OCI-LY3 (cell line): ENCODE data around the gene AMER3.

Source experiments
- EZH2phosphoT487 ChIP-seq: fragments of 200-600 bp; shearing (Covaris generic); IDR thresholded peaks from 2 replicates; pipeline ENCODE4 v1.6.1; 2018; ENCODE audit warnings: antibody characterized with exemption, mixed run types, low read depth
- TF ChIP-seq, protein P1 (sequence below): fragments of 200-600, 300-600 bp; sonication (generic); IDR thresholded peaks from 2 replicates; pipeline ENCODE4 v1.5.1; 2014; ENCODE audit warnings: antibody characterized with exemption, low read length, low read depth

DNA sequence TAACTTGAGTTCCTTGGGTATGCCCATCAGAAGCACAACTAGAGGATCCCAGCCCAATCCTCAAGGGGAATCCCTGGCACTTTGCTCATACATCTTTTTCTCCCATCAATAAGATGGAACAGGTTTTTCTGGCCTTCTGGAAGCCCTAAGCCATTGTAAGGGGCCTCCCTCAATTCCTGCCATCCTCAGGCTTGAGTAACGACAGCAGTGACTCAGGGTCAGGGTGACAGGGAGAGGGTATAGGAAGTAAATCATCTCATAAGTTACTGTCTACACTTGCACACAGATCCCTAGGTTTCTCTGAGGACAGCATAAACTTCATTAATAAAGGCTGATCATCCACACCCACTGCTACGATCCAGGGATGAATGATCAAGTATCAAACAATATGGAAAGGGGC lies 35.0 kb downstream of the AMER3 start:
- TF ChIP-seq, protein P1, sequence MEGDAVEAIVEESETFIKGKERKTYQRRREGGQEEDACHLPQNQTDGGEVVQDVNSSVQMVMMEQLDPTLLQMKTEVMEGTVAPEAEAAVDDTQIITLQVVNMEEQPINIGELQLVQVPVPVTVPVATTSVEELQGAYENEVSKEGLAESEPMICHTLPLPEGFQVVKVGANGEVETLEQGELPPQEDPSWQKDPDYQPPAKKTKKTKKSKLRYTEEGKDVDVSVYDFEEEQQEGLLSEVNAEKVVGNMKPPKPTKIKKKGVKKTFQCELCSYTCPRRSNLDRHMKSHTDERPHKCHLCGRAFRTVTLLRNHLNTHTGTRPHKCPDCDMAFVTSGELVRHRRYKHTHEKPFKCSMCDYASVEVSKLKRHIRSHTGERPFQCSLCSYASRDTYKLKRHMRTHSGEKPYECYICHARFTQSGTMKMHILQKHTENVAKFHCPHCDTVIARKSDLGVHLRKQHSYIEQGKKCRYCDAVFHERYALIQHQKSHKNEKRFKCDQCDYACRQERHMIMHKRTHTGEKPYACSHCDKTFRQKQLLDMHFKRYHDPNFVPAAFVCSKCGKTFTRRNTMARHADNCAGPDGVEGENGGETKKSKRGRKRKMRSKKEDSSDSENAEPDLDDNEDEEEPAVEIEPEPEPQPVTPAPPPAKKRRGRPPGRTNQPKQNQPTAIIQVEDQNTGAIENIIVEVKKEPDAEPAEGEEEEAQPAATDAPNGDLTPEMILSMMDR, result no peak
- no peak for TF ChIP-seq EZH2phosphoT487
